Omental fat pad (tissue), 4 donors: ENCODE measurements around the gene TDRD6. TPM values are rescaled to one million over a fixed set of nuclear protein-coding genes. Genes with fewer than 3 reads are reported as not detected.

Experiments used
- ATAC-seq: fragments of 150-250 bp; one replicate; pipeline ENCODE4 v1.9.1; 2016; ENCODE audit warnings: mild to moderate bottlenecking, moderate library complexity; ENCODE audit not compliant: low FRiP score
- DNase-seq: peaks from one replicate; pipeline ENCODE4 v3.0.0-alpha.2; 2019; ENCODE audit warnings: low spot score
- CTCF ChIP-seq, 3 donors: fragments of 450-650 bp; IDR thresholded peaks; one replicate each; pipeline ENCODE4 v1.5.1; 2016 to 2017; ENCODE audit warnings: antibody characterized with exemption in 3 of 3, mild to moderate bottlenecking in 3 of 3, moderate library complexity in 2 of 3
- total RNA-seq, 4 donors: library from RNA; depleted of rRNA; stranded (reverse); fragments of >200 nt; gene quantifications; one replicate each; pipeline ENCODE4 v1.1.0, GENCODE V29; 2016

TDRD6 gene
- total RNA-seq, 4 donors from 2014 or later = 0.12 to 1.6 (median 0.59) TPM

- peak; percentile 54 for ATAC-seq
- DNase-seq = no peak
- no peak for TF ChIP-seq CTCF (IDR thresholded peaks at IDR 0.05)
Measured at GRCh38 chr6:46704562-46704961, 16.9 kb downstream of the TDRD6 start.

DNA sequence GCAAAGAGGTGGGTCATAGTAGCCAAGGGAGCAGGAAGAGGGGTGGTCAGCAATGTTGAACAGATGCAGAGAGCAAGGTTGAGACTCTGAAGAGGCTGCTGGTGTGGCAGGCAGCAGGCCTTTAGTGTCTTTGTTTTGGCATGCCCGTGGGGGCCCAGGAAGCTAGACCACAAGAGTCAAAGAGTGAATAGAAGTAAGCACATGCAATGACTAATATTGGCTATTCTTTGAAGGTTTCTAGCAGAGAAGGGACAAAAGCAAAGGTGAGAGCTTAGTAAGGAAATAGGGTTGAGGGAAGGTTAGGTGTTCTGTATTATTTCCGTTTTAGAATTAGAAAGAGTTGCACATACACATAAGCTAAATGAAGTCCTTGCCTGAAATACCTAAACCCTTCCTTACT is 18.8 kb downstream of the TDRD6 start:
- no peak for TF ChIP-seq CTCF (IDR thresholded peaks at IDR 0.05)
- no peak for ATAC-seq
- DNase-seq = no peak

GRCh38 chr6:46711491-46711890 is 23.8 kb downstream of the TDRD6 start:
- TF ChIP-seq CTCF (IDR thresholded peaks at IDR 0.05) = no peak
- no peak for ATAC-seq
- DNase-seq = no peak

DNA sequence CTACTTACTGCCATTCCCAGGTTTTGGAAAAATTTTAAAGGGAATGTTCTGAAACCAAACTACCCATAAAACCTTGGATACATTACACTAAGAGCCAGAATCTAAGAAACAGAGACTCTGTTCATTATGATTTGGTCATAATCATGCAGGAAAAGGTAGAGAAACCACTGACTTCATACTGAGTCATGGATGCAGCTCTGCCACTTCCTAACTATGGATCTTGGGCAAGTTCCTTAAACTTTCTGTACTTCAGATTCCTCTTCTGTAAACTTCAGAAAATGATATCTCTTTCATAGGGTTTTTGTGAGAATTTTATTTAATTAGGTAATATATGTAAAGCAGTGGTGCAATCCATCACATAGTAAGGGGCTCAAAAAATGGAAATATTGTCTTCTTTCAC is 27.5 kb downstream of the TDRD6 start:
- DNase-seq (no peak), ATAC-seq (no peak)
- no peak for TF ChIP-seq CTCF (IDR thresholded peaks at IDR 0.05)

GRCh38 chr6:46719099-46719498 is 31.4 kb downstream of the TDRD6 start:
- no peak for TF ChIP-seq CTCF (IDR thresholded peaks at IDR 0.05)
- ATAC-seq = peak; percentile 81
- DNase-seq = no peak

DNA sequence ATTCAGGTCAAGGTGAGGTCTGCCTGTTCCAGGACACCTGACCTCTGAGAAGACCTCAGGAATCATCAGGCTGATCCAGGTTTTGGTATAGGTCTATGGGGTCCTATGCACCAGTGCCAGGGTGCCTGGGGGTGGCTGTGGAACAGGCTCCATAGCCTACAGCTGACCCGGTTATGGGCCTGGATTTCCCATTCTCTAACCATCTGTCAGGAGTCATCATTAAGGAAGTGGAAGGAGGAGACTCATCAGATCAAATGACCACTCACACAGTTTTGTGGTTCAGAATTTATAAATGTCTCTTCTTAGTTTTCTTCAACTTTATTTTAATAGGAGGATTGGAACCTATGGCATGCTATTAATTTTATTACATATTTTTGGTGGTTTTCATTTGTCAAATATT is 32.7 kb downstream of the TDRD6 start:
- DNase-seq = no peak
- TF ChIP-seq CTCF (IDR thresholded peaks at IDR 0.05) = no peak
- no peak for ATAC-seq

DNA sequence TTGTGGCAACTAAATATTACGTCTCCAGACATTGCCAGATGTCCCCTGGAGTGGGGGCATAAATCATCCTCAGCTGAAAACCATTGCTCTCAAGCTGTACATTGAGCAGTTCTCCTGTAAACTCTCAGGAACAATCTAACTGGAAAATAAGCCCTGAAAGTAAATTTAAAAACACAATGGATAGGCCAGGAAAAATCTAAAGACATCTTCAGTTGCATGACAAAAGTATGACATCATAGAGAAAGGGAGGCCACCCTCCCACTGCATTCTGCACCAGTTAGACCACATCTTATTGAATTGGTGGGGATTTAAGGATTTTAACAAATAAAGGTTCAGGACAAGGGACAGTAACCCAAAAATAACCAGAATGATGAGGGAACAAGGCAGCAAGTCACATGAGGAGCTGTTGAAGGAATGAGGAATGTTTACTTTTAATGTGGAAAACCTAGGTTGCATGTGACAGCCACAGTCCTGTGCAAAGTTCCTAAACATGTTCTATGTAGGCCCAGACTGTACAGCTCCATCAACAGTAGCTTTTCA is 42.2 kb downstream of the TDRD6 start:
- ATAC-seq = no peak
- no peak for TF ChIP-seq CTCF (IDR thresholded peaks at IDR 0.05)
- no peak for DNase-seq
